IMR-90 (cell line): ENCODE measurements around the gene NAGPA. TPM values are rescaled to one million over a fixed set of nuclear protein-coding genes. Genes with fewer than 3 reads are reported as not detected.

Experiments
- ATAC-seq: fragments of 200-7000 bp; cut with Tn5 transposase; 2 replicates; pipeline ENCODE4 v1.9.1; 2020; ENCODE audit warnings: low read depth, mild to moderate bottlenecking, moderate library complexity
- BruUV-seq: library from RNA; stranded (reverse); fragments of 400-500 nt; replicated peaks from 2 replicates; lab custom pipeline; 2021; lab: Mats Ljungman, UMichigan
- CTCF ChIA-PET: fragments of 300-600 bp; formaldehyde crosslinking; extraction: SDS; loops from one replicate; lab custom pipeline; 2021; ENCODE audit warnings: antibody characterized with exemption; lab: Yijun Ruan, JAX
- POLR2A ChIA-PET: fragments of 300-600 bp; sonication (Branson Sonifier 250); formaldehyde crosslinking; loops from one replicate; lab custom pipeline; 2022; ENCODE audit warnings: antibody characterized with exemption; ENCODE audit not compliant: unreplicated experiment; lab: Charles Lee
- DNase-seq: peaks from one replicate; pipeline ENCODE4 v3.0.0; 2013
- H2AFZ ChIP-seq: replicated peaks from 2 replicates; pipeline ENCODE3; 2013; ENCODE audit warnings: low read length, mild to moderate bottlenecking; ENCODE audit not compliant: poor library complexity
- H2AK5ac ChIP-seq: 2 replicates; pipeline ENCODE4 v1.6.1; 2013; ENCODE audit warnings: low read depth, low read length, inconsistent platforms
- H2AK9ac ChIP-seq: replicated peaks from 2 replicates; pipeline ENCODE3; 2013; ENCODE audit warnings: mild to moderate bottlenecking, low read depth, low read length, moderate library complexity; ENCODE audit not compliant: poor library complexity
- H2BK120ac ChIP-seq: 2 replicates; pipeline ENCODE4 v1.6.1; 2013; ENCODE audit warnings: low read depth, low read length, inconsistent platforms
- H2BK15ac ChIP-seq: 3 replicates; pipeline ENCODE4 v1.6.1; 2013; ENCODE audit warnings: low read depth, low read length, inconsistent platforms
- H2BK20ac ChIP-seq: 2 replicates; pipeline ENCODE4 v1.6.1; 2013; ENCODE audit warnings: low read depth, mild to moderate bottlenecking, inconsistent platforms, low read length, moderate library complexity
- H2BK5ac ChIP-seq: 2 replicates; pipeline ENCODE4 v1.6.1; 2013; ENCODE audit warnings: mild to moderate bottlenecking, low read depth, low read length, inconsistent platforms; ENCODE audit not compliant: poor library complexity, severe bottlenecking
- H3K14ac ChIP-seq: replicated peaks from 2 replicates; pipeline ENCODE4 v1.6.1; 2013; ENCODE audit warnings: low read depth, low read length, inconsistent platforms
- H3K18ac ChIP-seq: 2 replicates; pipeline ENCODE4 v1.6.1; 2013; ENCODE audit warnings: low read depth, low read length, control low read depth
- H3K23ac ChIP-seq: 2 replicates; pipeline ENCODE4 v1.6.1; 2013; ENCODE audit warnings: low read depth, low read length, inconsistent platforms
- H3K27ac ChIP-seq: 2 replicates; pipeline ENCODE4 v1.5.1; 2013; ENCODE audit warnings: mild to moderate bottlenecking, control low read depth, low read length; ENCODE audit not compliant: insufficient read depth
- H3K27me3 ChIP-seq: 2 replicates; pipeline ENCODE4 v1.6.1; 2013; ENCODE audit warnings: low read length; ENCODE audit not compliant: control insufficient read depth, insufficient read depth
- H3K36me3 ChIP-seq: 2 replicates; pipeline ENCODE4 v1.6.1; 2013; ENCODE audit warnings: low read length, mixed read lengths; ENCODE audit not compliant: control insufficient read depth, insufficient read depth
- H3K4ac ChIP-seq: 2 replicates; pipeline ENCODE4 v1.6.1; 2013; ENCODE audit warnings: low read depth, low read length, inconsistent platforms
- H3K4me1 ChIP-seq: 2 replicates; pipeline ENCODE4 v1.6.1; 2013; ENCODE audit warnings: low read length, mixed read lengths; ENCODE audit not compliant: control insufficient read depth, insufficient read depth
- H3K4me2 ChIP-seq: 2 replicates; pipeline ENCODE4 v1.6.1; 2013; ENCODE audit warnings: low read depth, mild to moderate bottlenecking, control low read depth, low read length, moderate library complexity
- H3K4me3 ChIP-seq: 2 replicates; pipeline ENCODE4 v1.5.1; 2013; ENCODE audit warnings: low read depth, mild to moderate bottlenecking, control low read depth, low read length, moderate library complexity; ENCODE audit not compliant: insufficient read depth
- H3K56ac ChIP-seq: 2 replicates; pipeline ENCODE4 v1.6.1; 2013; ENCODE audit warnings: low read length, inconsistent platforms; ENCODE audit not compliant: insufficient read depth; ENCODE audit errors: extremely low read depth
- H3K79me1 ChIP-seq, 2 experiments: 2 replicates each; pipeline ENCODE4 v1.6.1; 2013; ENCODE audit warnings: low read length in 2 of 2, inconsistent platforms in 1 of 2, low read depth in 1 of 2
- H3K9ac ChIP-seq: 2 replicates; pipeline ENCODE4 v1.6.1; 2013; ENCODE audit warnings: low read depth, low read length, control low read depth
- H3K9me1 ChIP-seq: 2 replicates; pipeline ENCODE4 v1.6.1; 2013; ENCODE audit warnings: low read length, inconsistent platforms; ENCODE audit not compliant: insufficient read depth
- H3K9me3 ChIP-seq: 2 replicates; pipeline ENCODE4 v1.6.1; 2013; ENCODE audit warnings: low read length; ENCODE audit not compliant: control insufficient read depth, insufficient read depth
- H4K20me1 ChIP-seq: 2 replicates; pipeline ENCODE4 v1.6.1; 2013; ENCODE audit warnings: low read length, inconsistent platforms; ENCODE audit not compliant: insufficient read depth
- H4K5ac ChIP-seq: 2 replicates; pipeline ENCODE4 v1.6.1; 2013; ENCODE audit warnings: mild to moderate bottlenecking, low read depth, low read length, control low read depth
- H4K8ac ChIP-seq, 2 experiments: 2 replicates each; pipeline ENCODE4 v1.6.1; 2013; ENCODE audit warnings: low read depth in 2 of 2, low read length in 2 of 2, control low read depth in 1 of 2, inconsistent platforms in 1 of 2
- H4K91ac ChIP-seq: 2 replicates; pipeline ENCODE4 v1.6.1; 2013; ENCODE audit warnings: low read depth, low read length, inconsistent platforms; ENCODE audit not compliant: insufficient read depth
- BHLHE40 ChIP-seq: fragments of 150-350 bp; IDR thresholded peaks from 2 replicates; pipeline ENCODE4 v1.6.1; 2016; ENCODE audit warnings: mild to moderate bottlenecking, low read depth, low read length
- CEBPB ChIP-seq: IDR thresholded peaks from 2 replicates; pipeline ENCODE4 v1.6.1; 2012; ENCODE audit warnings: low read depth, low read length, improper control_type of control experiment
- FOS ChIP-seq: fragments of 150-350 bp; IDR thresholded peaks from 2 replicates; pipeline ENCODE4 v1.6.1; 2016; ENCODE audit warnings: low read depth, low read length
- MAFK ChIP-seq: IDR thresholded peaks from 2 replicates; pipeline ENCODE4 v1.6.1; 2012; ENCODE audit warnings: low read depth, low read length, improper control_type of control experiment
- MAZ ChIP-seq: IDR thresholded peaks from 2 replicates; pipeline ENCODE4 v1.6.1; 2012; ENCODE audit warnings: low read depth, mild to moderate bottlenecking, low read length, improper control_type of control experiment, moderate library complexity, borderline replicate concordance
- MXI1 ChIP-seq: IDR thresholded peaks from 2 replicates; pipeline ENCODE4 v1.6.1; 2012; ENCODE audit warnings: low read depth, mild to moderate bottlenecking, low read length, moderate library complexity, borderline replicate concordance
- NFE2L2 ChIP-seq: fragments of 150-350 bp; IDR thresholded peaks from 2 replicates; pipeline ENCODE4 v1.6.1; 2016; ENCODE audit warnings: low read depth, mild to moderate bottlenecking, low read length
- RAD21 ChIP-seq: IDR thresholded peaks from 2 replicates; pipeline ENCODE4 v1.6.1; 2012; ENCODE audit warnings: low read length, improper control_type of control experiment
- RCOR1 ChIP-seq: IDR thresholded peaks from 2 replicates; pipeline ENCODE4 v1.6.1; 2012; ENCODE audit warnings: mild to moderate bottlenecking, low read length, improper control_type of control experiment; ENCODE audit not compliant: insufficient replicate concordance
- SMC3 ChIP-seq: fragments of 150-350 bp; IDR thresholded peaks from 2 replicates; pipeline ENCODE4 v1.6.1; 2016; ENCODE audit warnings: low read depth, mild to moderate bottlenecking, antibody characterized with exemption, low read length, moderate library complexity
- USF2 ChIP-seq: fragments of 150-350 bp; IDR thresholded peaks from 2 replicates; pipeline ENCODE4 v1.6.1; 2017; ENCODE audit warnings: mild to moderate bottlenecking, antibody characterized with exemption, low read length, low read depth
- WGBS, 2 experiments: methylation state at CpG; one replicate each; pipeline versions ENCODE4 v1.1.5 to v1.1.7; 2013; ENCODE audit warnings: missing lambda C conversion rate in 2 of 2; ENCODE audit not compliant: insufficient read length in 1 of 2; ENCODE audit errors: extremely low coverage in 2 of 2; 5-methylcytosine and 5-hydroxymethylcytosine counted together
- dilution Hi-C: fragments of 300-500 bp; cut with HindIII; formaldehyde crosslinking; loops from one replicate; pipeline ENCODE4 v1.14.3; 2018; ENCODE audit warnings: low sequenced_read_pairs; ENCODE audit not compliant: unreplicated experiment
- in situ Hi-C: fragments of 300-500 bp; cut with MboI; formaldehyde crosslinking; loops from 3 replicates; pipeline ENCODE4 v1.14.3; 2019; ENCODE audit warnings: low sequenced_read_pairs, inconsistent platforms, mixed read lengths
- intact Hi-C: fragments of 100-400 bp; cut with micrococcal nuclease; formaldehyde crosslinking; loops from 2 replicates; pipeline ENCODE4 v1.10.0; 2022
- polyA plus RNA-seq, 3 experiments: library from polyadenylated mRNA; depleted of rRNA; stranded (reverse); fragments of >200 nt; gene quantifications; 2 replicates each; pipeline ENCODE4 v1.2.3, GENCODE V29; 2012; ENCODE audit warnings: low replicate concordance in 1 of 3
- total RNA-seq: library from RNA; depleted of rRNA; stranded (reverse); fragments of >200 nt; gene quantifications from 2 replicates; pipeline ENCODE4 v1.2.3, GENCODE V29; 2012
- TF ChIP-seq, protein P1 (sequence below): conservative IDR thresholded peaks from 2 replicates; pipeline ENCODE4 v1.5.1; 2012; ENCODE audit warnings: mild to moderate bottlenecking, low read depth, low read length, improper control_type of control experiment

NAGPA gene
- total and polyA plus RNA-seq, 2 of the 4 experiments (the other 2 are of a cell fraction), result 6.5 to 12.2 TPM

- H2AK5ac ChIP-seq, result no peak overlapping the region
- H3K9me1 ChIP-seq, result no peaks in the 10 kb centered on the region
- intact Hi-C loops, result no loop called here
- DNase-seq (no peak), ATAC-seq (no peak)
- no peak overlapping the region for H2AK9ac ChIP-seq
- H3K9me3 ChIP-seq, result no peaks in the 10 kb centered on the region
- H3K56ac ChIP-seq, result no peak overlapping the region
- no peaks in the 10 kb centered on the region for H4K20me1 ChIP-seq
- in situ Hi-C loops, result no loop called here
- TF ChIP-seq USF2 (no peak), FOS (no peak), MAFK (no peak), CEBPB (no peak), RCOR1 (no peak), NFE2L2 (no peak), RAD21 (no peak), MAZ (no peak), MXI1 (no peak), BHLHE40 (no peak), SMC3 (no peak)
- TF ChIP-seq, protein P1, sequence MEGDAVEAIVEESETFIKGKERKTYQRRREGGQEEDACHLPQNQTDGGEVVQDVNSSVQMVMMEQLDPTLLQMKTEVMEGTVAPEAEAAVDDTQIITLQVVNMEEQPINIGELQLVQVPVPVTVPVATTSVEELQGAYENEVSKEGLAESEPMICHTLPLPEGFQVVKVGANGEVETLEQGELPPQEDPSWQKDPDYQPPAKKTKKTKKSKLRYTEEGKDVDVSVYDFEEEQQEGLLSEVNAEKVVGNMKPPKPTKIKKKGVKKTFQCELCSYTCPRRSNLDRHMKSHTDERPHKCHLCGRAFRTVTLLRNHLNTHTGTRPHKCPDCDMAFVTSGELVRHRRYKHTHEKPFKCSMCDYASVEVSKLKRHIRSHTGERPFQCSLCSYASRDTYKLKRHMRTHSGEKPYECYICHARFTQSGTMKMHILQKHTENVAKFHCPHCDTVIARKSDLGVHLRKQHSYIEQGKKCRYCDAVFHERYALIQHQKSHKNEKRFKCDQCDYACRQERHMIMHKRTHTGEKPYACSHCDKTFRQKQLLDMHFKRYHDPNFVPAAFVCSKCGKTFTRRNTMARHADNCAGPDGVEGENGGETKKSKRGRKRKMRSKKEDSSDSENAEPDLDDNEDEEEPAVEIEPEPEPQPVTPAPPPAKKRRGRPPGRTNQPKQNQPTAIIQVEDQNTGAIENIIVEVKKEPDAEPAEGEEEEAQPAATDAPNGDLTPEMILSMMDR, result no peak
- H4K91ac ChIP-seq, result no peak overlapping the region
- no peak overlapping the region for H3K23ac ChIP-seq
- no peak overlapping the region for H3K4me3 ChIP-seq
- no peak overlapping the region for H2BK120ac ChIP-seq
- peaks cover 23% of the 10 kb centered on the region for H3K27me3 ChIP-seq
- no peaks in the 10 kb centered on the region for H3K36me3 ChIP-seq
- H4K8ac ChIP-seq, result no peak overlapping the region
- ChIA-PET POLR2A (no interaction called here), CTCF (no interaction called here)
- 74% methylated on average over 12 of the region's 25 CpGs; no CpG with 5 or more reads in 1 of the 2 experiments for whole genome bisulfite sequencing, 2 experiments
- H4K5ac ChIP-seq, result no peak overlapping the region
- no peak overlapping the region for H3K4ac ChIP-seq
- no peak overlapping the region for H2BK5ac ChIP-seq
- H3K9ac ChIP-seq, result no peak overlapping the region
- no peaks in the 10 kb centered on the region for H3K79me1 ChIP-seq
- dilution Hi-C loops, result no loop called here
- H3K18ac ChIP-seq, result no peak overlapping the region
- H2BK20ac ChIP-seq, result no peak overlapping the region
- H3K27ac ChIP-seq, result no peak overlapping the region
- H3K4me2 ChIP-seq, result no peak overlapping the region
- H3K4me1 ChIP-seq, result no peaks in the 10 kb centered on the region
- no peak overlapping the region for H3K14ac ChIP-seq
- H2BK15ac ChIP-seq, result no peak overlapping the region
- no TSS peak for BruUV-seq
- H2AFZ ChIP-seq, result no peak overlapping the region
Observed at GRCh38 chr16:4979736-4980660, 53.7 kb downstream of the NAGPA start.
